ENCODE measurements around the gene FAM117B.

DNA sequence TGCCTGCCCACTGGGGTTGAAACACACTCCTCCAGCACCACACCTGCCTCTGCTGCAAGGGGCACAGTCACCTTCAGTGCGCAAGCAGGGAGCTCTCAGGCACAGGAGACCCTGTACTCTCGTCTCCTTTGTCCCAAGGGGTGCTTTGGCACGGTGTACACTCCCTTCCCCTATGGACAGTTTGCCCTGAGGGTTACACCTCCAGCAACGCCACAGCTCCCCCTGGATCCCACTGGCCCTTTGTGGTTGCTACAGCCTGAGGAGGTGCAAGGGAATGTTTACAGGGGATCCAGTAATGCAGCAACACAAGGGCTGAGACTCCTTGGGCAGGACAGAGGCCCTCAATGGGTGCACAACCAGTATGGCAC, 45.2 kb upstream of the FAM117B start:
- TF ChIP-seq SUZ12 (IDR thresholded peaks at IDR 0.05) (no peak), ARNT (IDR thresholded peaks at IDR 0.05) (no peak), FOXM1 (IDR thresholded peaks at IDR 0.05; ENCODE audit: borderline replicate concordance) (no peak)
- TF ChIP-seq, protein P1, sequence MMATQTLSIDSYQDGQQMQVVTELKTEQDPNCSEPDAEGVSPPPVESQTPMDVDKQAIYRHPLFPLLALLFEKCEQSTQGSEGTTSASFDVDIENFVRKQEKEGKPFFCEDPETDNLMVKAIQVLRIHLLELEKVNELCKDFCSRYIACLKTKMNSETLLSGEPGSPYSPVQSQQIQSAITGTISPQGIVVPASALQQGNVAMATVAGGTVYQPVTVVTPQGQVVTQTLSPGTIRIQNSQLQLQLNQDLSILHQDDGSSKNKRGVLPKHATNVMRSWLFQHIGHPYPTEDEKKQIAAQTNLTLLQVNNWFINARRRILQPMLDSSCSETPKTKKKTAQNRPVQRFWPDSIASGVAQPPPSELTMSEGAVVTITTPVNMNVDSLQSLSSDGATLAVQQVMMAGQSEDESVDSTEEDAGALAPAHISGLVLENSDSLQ (IDR thresholded peaks at IDR 0.05) = no peak

All from HEK293T (cell line).